SK-N-MC (cell line): Measurements from ENCODE around the gene SSBP2.

Experiments used
- DNase-seq: peaks from one replicate; pipeline ENCODE4 v3.0.0-alpha.2; 2011; ENCODE audit warnings: low read depth, low spot score
- H3K27ac ChIP-seq: fragments of 200-600 bp; sonication (generic); 2 replicates; pipeline ENCODE4 v1.5.1; 2016; ENCODE audit warnings: mixed run types
- H3K36me3 ChIP-seq: fragments of 200-600 bp; sonication (generic); 2 replicates; pipeline ENCODE4 v1.6.1; 2017; ENCODE audit warnings: antibody characterized with exemption, low read length, mixed read lengths; ENCODE audit not compliant: insufficient read depth
- H3K4me3 ChIP-seq: fragments of 200-600 bp; sonication (generic); 2 replicates; pipeline ENCODE4 v1.5.1; 2016
- H3K9ac ChIP-seq: fragments of 200-600 bp; sonication (generic); 2 replicates; pipeline ENCODE4 v1.8.0; 2017; ENCODE audit warnings: mixed run types, mixed read lengths; ENCODE audit not compliant: insufficient read length
- H3K9me3 ChIP-seq: fragments of 200-600 bp; sonication (generic); 2 replicates; pipeline ENCODE4 v1.6.1; 2017; ENCODE audit warnings: low read depth, mild to moderate bottlenecking, antibody characterized with exemption, low read length, moderate library complexity, mixed read lengths
- EZH2 ChIP-seq: fragments of 200-600 bp; sonication (generic); IDR thresholded peaks from one replicate; pipeline ENCODE4 v1.6.1; 2017; ENCODE audit warnings: antibody characterized with exemption
- FOXP2 ChIP-seq: optimal IDR thresholded peaks from 2 replicates; pipeline ENCODE3; 2011; ENCODE audit warnings: mild to moderate bottlenecking, moderate library complexity; ENCODE audit not compliant: insufficient read depth; ENCODE audit errors: extremely low read length, control extremely low read depth
- POLR2AphosphoS5 ChIP-seq: IDR thresholded peaks from 2 replicates; pipeline ENCODE4 v1.6.1; 2012; ENCODE audit warnings: mild to moderate bottlenecking, low read depth, low read length, borderline replicate concordance

Gene SSBP2

DNA sequence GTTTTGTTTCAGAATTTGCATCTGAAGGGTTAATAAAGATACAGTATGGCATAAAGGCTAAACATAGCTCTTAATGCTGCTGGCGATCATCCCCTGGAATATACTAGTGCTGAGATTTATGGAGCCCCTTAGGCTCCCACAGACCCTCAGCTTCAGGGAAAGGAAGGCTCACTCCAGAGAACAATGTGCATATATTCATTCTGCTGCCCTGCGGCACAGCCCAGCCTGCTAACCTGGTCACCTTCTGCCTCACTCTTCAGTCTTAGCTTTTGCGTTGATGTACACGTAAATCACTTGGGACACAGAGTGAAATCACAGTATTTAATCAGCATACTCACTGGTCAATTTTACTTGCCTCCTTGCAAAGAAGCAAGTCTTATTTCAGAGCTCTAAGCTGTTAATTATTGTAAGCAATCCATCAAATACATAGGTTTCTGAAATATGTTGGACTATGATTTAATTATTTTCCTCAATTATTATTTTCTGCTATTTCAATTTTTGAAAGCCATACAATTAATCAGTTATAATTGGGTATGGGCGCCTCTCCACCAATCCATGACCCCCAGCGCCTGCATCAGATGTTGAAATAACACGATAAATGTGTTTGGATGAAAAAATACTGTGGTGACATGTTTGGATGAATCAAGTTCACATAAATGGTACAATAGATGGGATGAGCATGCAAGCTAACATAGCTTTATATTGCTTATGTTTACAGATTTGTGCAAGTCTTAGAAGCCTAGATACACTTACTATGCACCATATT is 345.6 kb downstream of the SSBP2 start:
- H3K27ac ChIP-seq, result no peak overlapping the region
- DNase-seq, result no peak
- TF ChIP-seq POLR2AphosphoS5 (no peak), FOXP2 (no peak), EZH2 (no peak)

DNA sequence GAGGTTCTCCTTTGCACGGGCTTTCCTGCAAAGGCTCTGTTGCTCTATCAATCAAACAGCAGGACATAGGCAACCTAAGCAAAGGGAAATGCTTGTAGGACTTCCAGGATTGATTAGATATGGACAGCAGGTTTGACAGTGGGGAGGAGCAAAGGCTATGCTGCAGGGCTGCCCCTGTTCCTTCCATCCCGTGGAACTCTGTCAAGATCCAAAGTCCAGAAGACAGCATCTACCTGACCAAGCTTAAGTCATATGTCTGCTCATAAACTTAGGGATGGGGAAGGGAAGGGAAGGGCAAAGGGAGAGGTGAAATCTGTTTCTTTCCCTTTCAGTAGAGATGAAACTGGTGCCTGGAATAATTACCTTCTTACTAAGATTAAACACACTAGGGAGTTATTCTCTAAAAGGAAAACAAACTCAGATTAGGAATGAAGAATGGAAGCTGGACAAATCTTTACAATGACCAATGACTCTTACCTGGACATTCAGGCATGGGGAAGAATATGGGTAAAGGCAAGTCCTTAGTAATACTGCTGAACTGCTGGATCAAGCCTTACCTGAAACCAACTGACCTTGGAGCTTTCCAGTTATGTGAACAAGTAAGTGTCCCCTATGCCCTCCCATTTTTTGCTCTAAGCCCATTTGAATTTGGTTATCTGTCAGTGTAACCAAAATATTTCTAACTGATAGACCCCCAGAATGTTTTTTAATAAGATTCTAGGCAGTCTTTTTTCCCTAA is 348.5 kb downstream of the SSBP2 start:
- H3K9me3 ChIP-seq, result no peaks in the 10 kb centered on the region
- no peaks in the 10 kb centered on the region for H3K36me3 ChIP-seq
- no peak for DNase-seq
- H3K27ac ChIP-seq, result no peak overlapping the region
- TF ChIP-seq FOXP2, result no peak
- no peak for TF ChIP-seq POLR2AphosphoS5
- no peak for TF ChIP-seq EZH2
- H3K4me3 ChIP-seq, result no peak overlapping the region
- H3K9ac ChIP-seq, result no peak overlapping the region

More for the DNA sequence above, 345.6 kb downstream of the SSBP2 start:
- no peaks in the 10 kb centered on the region for H3K36me3 ChIP-seq
- H3K9me3 ChIP-seq, result no peaks in the 10 kb centered on the region
- H3K4me3 ChIP-seq, result no peak overlapping the region
- H3K9ac ChIP-seq, result no peak overlapping the region

DNA sequence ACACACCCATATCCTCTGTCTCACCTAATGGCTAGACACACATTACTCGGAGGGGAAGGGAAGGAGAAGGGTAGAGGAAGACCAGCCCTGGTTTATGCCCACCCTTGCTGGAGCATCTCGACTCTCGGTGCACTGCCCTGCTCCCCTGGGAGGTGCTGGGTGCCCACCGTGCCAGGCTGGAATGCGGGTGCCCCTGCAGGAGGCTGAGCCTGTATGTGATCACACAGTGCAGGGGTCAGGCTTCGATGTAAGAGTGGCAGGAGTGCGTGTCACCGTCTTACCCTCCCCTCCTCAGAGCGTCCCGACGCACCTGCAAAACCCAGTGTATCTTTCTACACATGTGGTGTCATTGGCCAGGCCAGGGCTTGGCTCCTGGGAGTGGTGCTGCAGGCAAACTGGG is 349.6 kb downstream of the SSBP2 start:
- no peak for TF ChIP-seq FOXP2
- no peak for TF ChIP-seq EZH2
- TF ChIP-seq POLR2AphosphoS5, result no peak

DNA sequence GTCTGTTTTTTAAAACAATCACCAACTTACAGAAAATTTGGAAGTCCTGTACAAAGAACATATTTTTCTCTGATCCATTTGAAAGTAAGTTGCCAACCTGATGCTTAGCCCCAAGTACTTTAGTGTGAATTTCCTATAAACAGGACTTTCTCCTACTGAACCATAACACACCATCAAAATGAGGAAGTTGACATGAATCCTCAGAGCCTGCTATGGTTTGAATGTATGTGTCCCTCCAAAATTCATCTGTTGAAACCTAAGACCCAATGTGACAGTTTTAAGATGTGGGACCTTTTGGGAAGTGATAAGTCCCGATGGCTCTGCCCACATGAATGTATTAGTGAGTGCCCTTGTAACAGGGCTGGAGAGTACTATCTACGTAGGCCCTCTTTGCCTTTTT is 350.5 kb downstream of the SSBP2 start:
- H3K9me3 ChIP-seq, result no peaks in the 10 kb centered on the region
- no peak for TF ChIP-seq EZH2
- TF ChIP-seq FOXP2, result no peak
- no peak for TF ChIP-seq POLR2AphosphoS5

More for the DNA sequence above, 349.6 kb downstream of the SSBP2 start:
- Histone ChIP-seq H3K36me3 (no peaks in the 10 kb centered on the region), H3K9me3 (no peaks in the 10 kb centered on the region), H3K4me3 (no peak overlapping the region), H3K9ac (no peak overlapping the region), H3K27ac (no peak overlapping the region)
- DNase-seq, result no peak

DNA sequence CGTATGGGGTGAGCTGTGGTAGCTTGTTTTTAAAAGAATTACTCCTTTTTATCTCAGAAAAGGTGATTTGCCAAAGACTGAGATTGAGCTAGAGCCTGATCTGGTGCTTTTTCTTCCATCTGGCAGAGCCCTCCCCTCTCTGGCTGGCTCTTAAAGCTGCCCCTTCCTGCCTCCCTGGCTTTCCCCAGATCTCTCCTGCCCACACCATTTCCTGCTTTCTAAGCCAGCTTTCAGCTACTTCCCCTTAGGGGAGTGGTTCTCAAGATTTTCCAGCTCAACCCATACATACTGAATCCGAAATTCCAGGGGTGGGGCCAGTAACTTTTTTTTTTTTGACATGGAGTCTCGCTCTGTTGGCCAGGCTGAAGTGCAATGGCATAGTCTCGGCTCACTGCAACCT is 352.2 kb downstream of the SSBP2 start:
- H3K27ac ChIP-seq, result no peak overlapping the region
- H3K9me3 ChIP-seq, result no peaks in the 10 kb centered on the region
- no peak overlapping the region for H3K9ac ChIP-seq
- no peak for TF ChIP-seq FOXP2
- TF ChIP-seq POLR2AphosphoS5, result no peak
- no peak for TF ChIP-seq EZH2
- DNase-seq, result no peak
- H3K4me3 ChIP-seq, result no peak overlapping the region
- H3K36me3 ChIP-seq, result no peaks in the 10 kb centered on the region

More for the DNA sequence above, 350.5 kb downstream of the SSBP2 start:
- Histone ChIP-seq H3K36me3 (no peaks in the 10 kb centered on the region), H3K4me3 (no peak overlapping the region), H3K27ac (no peak overlapping the region), H3K9ac (no peak overlapping the region)
- DNase-seq, result no peak

DNA sequence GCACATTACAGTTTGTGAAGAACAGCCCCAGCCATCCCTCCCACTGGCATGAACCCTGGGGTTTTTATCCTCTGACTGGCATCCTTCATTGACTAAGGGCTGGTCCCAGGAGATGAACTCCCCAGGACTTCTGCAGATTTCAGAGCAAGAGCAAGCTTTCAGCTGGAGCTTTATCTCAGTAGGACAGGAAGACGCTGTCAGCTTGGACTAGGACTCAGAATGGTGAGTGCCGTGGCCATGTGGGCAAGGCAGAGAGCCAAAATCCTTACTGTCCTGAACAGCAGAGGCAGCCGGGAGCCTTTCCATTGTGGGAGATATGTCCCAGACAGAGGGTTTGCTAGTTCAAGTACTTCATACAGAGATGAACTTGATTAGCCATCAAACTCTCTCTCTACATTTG is 353.7 kb downstream of the SSBP2 start:
- TF ChIP-seq EZH2 (no peak), POLR2AphosphoS5 (no peak), FOXP2 (no peak)
- no peak overlapping the region for H3K4me3 ChIP-seq
- no peaks in the 10 kb centered on the region for H3K9me3 ChIP-seq
- H3K36me3 ChIP-seq, result no peaks in the 10 kb centered on the region
- no peak overlapping the region for H3K27ac ChIP-seq
- DNase-seq, result no peak
- no peak overlapping the region for H3K9ac ChIP-seq

DNA sequence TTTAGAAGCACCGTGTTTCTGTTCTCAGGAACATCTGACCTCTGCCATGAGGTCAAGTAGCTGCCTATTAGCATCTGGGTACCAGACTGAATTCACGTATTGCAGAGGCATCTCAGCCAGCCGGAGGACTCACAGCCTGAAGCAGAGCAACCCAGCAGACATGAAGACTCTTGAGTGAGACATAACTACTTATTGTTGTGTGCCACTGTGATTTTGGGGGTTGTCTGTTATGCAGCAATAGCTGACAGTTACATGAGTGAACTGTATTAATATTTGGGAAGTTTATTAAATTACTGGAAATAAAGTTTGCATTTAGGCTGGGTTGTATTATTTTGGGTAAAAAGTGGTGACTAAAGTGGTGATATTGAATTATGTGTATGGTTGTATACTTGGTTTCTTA is 355.6 kb downstream of the SSBP2 start:
- no peak for DNase-seq
- no peaks in the 10 kb centered on the region for H3K9me3 ChIP-seq
- no peak overlapping the region for H3K4me3 ChIP-seq
- H3K36me3 ChIP-seq, result no peaks in the 10 kb centered on the region
- H3K9ac ChIP-seq, result no peak overlapping the region
- TF ChIP-seq EZH2, result no peak
- TF ChIP-seq POLR2AphosphoS5, result no peak
- TF ChIP-seq FOXP2, result no peak
- H3K27ac ChIP-seq, result no peak overlapping the region

DNA sequence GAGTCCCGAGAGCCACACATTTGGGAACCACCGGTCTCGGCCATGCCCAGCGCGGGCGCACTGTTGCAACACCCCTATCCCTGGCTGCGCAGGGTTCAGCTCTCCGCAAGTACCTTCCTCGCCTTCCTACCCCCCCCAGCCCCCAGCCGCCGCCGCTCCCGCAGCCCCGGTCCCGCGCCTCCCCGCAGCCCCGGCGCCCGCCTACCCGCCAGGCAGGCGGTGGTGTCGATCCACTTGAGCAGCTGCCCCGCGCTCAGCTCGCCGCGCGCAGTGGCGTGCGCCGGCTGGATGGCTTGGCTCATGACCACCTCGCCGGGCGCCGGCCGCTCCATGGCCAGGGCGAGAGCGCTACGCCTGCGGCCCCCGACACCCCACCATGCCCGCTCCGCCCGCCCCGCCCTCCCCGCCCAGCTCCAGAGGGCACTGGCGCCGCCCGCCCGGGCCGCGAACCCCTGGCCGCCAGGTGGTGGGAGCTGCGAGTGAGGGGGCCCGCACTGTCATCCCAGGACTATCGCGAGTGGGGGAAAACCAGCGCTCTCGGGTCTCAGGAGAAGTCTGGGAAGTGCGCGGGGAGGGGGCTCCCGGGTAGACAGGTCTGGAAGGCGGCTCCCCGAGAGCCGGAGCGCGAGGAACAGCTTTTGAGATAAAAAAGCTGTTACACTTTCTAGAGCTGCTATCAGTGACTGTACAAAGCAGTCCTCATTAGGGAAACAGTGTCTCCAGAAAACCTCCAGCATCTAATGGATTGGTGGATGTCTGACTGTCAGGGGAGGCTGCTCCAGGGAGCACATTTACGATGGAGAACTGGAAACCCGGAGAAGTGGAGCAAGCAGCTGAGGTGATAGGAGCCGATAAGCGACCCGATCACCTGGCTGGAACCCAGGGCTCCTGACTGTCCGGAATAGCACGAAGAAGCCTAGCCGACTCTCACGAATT is 356.8 kb downstream of the SSBP2 start, which contains the start of gene ACOT12:
TSS of gene ACOT12 (minus strand) at position 352 of the 936 bp plus-strand sequence. CDS start at position 332, 20 bp downstream.
- no peaks in the 10 kb centered on the region for H3K36me3 ChIP-seq
- no peak within 1 kb of the TSS for H3K27ac ChIP-seq
- H3K4me3 ChIP-seq, result no peak within 1 kb of the TSS
- no peaks in the 10 kb centered on the region for H3K9me3 ChIP-seq
- TF ChIP-seq POLR2AphosphoS5 (no peak), FOXP2 (no peak), EZH2 (no peak)
- H3K9ac ChIP-seq, result no peak within 1 kb of the TSS
- no peak for DNase-seq
